NCI-H1092 treated with DMSO at 0.1 percent for 48 hours (cell line): ENCODE data around the gene SIK3.
"Not testable (repeated sequence)": the region's sequence is repeated elsewhere in the genome, so short reads cannot be mapped to it uniquely, and the experiment has no call there.

Experiments used
- DNase-seq: peaks from one replicate; lab custom pipeline; 2025; lab: John Stamatoyannopoulos, UW

SIK3 gene

GRCh38 chr11:117045956-117046355 lies 52.3 kb downstream of the SIK3 start:
- no peak for DNase-seq

- no peak for DNase-seq
Observed at GRCh38 chr11:117045196-117045595, 53.0 kb downstream of the SIK3 start.

DNA sequence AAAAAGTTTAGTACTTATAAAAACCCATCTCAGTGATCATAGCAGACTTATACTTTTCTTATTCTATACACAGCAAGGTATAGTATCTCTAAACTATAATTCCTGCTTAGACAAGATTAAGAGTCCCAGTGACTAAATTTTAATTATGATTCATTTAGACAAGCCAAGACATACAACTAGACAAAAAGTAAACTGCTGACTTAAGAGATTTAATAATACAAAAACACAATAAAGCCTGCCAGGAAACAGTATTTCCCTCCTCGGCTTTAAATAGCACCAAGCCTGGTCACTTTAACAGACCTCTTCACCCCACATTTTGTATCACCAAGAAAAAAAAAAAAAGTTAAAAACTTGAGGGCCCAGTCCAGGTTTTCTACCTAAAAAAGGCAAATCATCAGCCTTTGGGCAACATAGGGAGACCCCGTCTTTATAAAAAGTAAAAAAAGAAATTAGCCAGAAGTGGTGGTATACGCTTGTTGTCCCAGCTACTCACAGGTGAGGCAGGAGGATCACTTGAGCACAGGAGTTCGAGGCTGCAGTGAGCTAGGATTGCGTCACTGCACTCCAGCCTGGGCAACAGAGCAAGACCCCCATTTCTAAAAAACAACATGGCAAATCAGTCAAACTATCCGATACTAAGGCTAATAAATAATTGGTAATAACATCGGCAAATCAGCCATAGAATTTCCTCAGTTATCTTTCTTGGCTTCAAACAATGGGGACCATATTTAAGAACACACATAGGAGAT lies 53.8 kb downstream of the SIK3 start:
- DNase-seq = no peak

DNA sequence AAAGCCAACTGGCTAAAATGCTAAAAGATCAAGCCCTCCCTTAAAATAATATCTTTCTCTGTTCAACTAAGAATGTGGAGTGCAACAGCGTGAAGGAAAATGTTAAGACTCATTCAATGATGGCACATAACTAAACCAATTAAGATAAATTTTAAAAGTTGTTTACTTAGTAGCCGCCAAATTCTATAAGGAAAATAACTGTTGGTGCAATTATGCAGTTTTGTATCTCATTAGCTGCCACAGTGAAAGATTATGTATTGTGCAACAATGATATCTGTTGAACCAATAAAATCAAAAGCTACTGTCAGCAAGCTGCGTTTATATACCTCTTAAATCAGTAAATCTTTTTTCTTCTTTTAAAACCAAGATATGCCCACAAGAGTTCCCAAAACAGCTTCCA lies 55.5 kb downstream of the SIK3 start:
- no peak for DNase-seq

GRCh38 chr11:117039900-117040299 lies 58.3 kb downstream of the SIK3 start:
- DNase-seq = no peak

- DNase-seq = no peak
Observed at GRCh38 chr11:117039270-117039669, 59.0 kb downstream of the SIK3 start.

DNA sequence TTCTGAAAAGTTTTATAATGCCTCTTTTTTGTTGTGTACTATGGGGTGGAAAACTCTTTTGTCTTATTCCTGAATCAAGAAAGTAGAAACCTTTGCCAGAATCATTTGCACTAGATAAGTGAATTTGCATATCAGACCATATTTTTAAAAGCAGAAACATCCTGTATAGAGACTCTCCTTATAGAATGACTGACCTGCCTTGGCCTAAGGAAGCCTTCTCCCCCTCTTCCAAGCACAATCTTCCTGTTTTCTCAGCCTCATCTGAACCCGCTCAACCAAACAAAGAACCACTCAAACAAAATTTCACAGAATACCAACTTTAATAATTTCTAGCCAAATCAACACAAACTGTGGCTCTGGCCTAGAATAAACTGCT lies 60.3 kb downstream of the SIK3 start:
- no peak for DNase-seq

- no peak for DNase-seq
Observed at GRCh38 chr11:117037279-117037974, 60.8 kb downstream of the SIK3 start.

GRCh38 chr11:117034901-117035300 lies 63.3 kb downstream of the SIK3 start:
- DNase-seq = no peak

DNA sequence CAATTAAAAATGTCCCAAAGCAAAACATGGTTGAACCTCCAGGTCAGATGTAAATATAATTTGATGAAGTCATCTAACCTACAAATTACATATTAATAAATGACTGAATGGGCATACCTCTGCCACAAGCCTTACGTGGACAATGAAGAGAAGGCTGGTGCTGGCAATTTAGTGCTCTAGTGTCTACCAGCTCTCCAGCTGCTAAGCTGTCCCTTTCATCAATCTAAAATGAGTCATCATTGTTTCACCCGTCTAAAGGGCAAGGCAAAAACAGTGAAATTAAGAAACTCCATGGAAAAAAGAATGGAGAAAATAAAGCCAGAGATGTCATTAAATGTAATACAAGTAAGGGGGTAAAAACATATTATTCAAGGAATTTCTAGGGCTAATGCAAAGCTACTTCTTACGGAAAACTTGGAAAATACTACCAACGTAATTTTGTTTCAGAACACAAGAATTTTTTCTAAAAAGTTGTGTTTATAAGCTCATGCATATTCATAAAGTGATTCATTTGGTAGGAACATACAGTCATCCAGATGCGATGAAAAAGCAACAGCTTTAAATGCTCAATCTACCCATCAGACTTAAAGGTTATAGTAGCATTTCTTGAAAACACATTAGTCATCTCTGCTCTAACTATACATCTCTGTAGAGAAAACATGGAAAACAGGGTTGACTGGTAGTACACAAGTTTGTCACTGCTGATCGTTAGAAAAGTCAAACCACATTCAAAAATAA lies 71.5 kb downstream of the SIK3 start:
- DNase-seq = no peak

DNA sequence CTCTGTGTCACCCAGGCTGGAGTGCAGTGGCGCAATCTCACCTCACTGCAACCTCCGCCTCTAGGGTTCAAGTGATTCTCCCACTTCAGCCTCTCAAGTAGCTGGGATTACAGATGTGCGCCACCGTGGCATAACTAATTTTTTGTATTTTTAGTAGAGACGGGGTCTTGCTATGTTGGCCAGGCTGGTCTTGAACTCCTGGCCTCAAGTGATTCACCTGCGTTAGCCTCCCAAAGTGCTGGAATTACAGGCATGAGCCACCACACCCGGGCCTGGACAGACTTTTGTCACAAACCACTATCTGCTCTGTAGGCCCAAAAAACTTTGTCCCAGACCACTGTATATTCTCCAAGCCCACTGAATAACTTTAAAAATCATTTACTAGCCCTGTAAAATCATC lies 74.5 kb downstream of the SIK3 start:
- not testable (repeated sequence) for DNase-seq

- DNase-seq = no peak
Observed at GRCh38 chr11:117023178-117023577, 75.0 kb downstream of the SIK3 start.

GRCh38 chr11:117022526-117022925 lies 75.7 kb downstream of the SIK3 start:
- no peak for DNase-seq

GRCh38 chr11:117020869-117021564 lies 77.2 kb downstream of the SIK3 start:
- no peak for DNase-seq

- no peak for DNase-seq
Observed at GRCh38 chr11:117020287-117020686, 77.9 kb downstream of the SIK3 start.

GRCh38 chr11:117019871-117020270 lies 78.4 kb downstream of the SIK3 start:
- no peak for DNase-seq

- DNase-seq = no peak
Observed at GRCh38 chr11:117017456-117017855, 80.8 kb downstream of the SIK3 start.

DNA sequence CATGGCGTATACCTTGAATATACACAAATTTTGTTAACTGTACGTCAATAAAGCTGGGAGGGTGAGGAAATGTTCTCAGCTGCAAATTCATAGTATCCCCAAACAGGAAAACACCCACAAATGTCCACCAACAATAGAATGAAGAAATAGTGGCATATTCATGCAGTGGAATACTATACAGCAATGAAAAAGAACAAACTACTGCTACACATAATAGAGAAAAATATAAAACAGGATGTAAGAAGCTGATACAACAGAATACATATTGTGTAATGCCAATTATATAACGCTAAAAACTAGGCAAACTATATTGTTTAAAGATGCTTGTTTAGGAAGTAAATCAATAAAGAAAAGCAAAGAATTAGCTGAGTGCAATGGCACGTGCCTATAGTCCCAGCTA lies 81.5 kb downstream of the SIK3 start:
- DNase-seq = no peak

DNA sequence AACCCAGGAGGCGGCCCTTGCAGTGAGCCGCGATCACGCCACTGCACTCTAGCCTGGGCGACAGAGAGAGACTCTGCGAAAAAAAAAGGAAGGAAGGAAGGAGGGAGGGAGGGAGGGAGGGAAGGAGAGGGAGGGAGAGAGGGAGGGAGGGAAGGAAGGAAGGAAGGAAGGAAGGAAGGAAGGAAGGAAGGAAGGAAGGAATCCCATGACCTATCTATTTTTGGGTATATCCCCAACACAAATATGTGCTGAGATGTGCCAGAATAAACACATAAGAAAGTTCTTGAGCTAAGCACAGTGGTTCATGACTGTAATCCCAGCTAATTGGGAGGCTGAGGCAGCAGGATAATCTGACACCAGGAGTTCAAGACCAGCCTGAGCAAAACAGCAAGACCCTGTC lies 82.0 kb downstream of the SIK3 start:
- DNase-seq = no peak

DNA sequence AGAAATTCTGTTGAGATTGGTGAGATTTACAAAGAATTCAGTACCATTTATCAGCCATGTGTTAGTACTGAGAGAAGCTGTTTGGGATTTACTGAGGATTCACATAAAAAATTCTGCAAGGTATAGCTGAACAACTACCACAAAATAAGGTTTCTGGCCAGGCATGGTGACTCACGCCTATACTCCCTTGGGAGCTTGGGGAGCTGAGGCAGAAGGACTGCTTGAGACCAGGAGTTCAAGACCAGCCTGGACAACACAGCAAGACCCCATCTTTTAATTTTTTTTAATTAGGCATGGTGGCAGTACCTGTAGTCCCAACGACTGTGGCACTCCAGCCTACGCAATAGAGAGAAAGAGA lies 86.7 kb downstream of the SIK3 start:
- no peak for DNase-seq

- DNase-seq = no peak
Observed at GRCh38 chr11:117010808-117011540, 87.3 kb downstream of the SIK3 start.
